ENCODE measurements around the gene MSLN. TPM values are rescaled to one million over a fixed set of nuclear protein-coding genes. Genes with fewer than 3 reads are reported as not detected.

MSLN gene
- total and polyA plus RNA-seq, 2 donors (not counting 3 experiments of a cell fraction or from before 2014, with no cell fraction given), result not detected

GRCh38 chr16:780296-780695 lies 19.8 kb downstream of the MSLN start:
- Histone ChIP-seq H3K4me2 (ENCODE audit: insufficient read depth, low read length) (no peak overlapping the region), H3K4me3 (replicated peaks in 1 of 3; ENCODE audit: insufficient read depth in 1 of 3, low read depth in 1 of 3, low read length in 3 of 3) (no peak overlapping the region), H3K9me3 (replicated peaks; ENCODE audit: control insufficient read depth, insufficient read depth, low read length) (no peaks in the 10 kb centered on the region), H3K36me3 (ENCODE audit: control insufficient read depth in 2 of 2, extremely low read depth in 1 of 2, insufficient read depth in 2 of 2, low read length in 2 of 2) (no peaks in the 10 kb centered on the region), H3K27ac (ENCODE audit: insufficient read depth, low read depth, low read length) (no peak overlapping the region), H3K4me1 (ENCODE audit: control insufficient read depth, extremely low read depth, insufficient read depth, low read length) (no peaks in the 10 kb centered on the region), H3K79me2 (ENCODE audit: control insufficient read depth, insufficient read depth, low read length) (no peaks in the 10 kb centered on the region), H3K9ac (replicated peaks; ENCODE audit: extremely low read depth, insufficient read depth, low read length) (no peak overlapping the region), H2AFZ (ENCODE audit: low read depth, low read length) (no peak overlapping the region), H3K27me3 (ENCODE audit: control insufficient read depth in 2 of 2, insufficient read depth in 2 of 2, low read length in 2 of 2) (no peaks in the 10 kb centered on the region), H3K9me1 (replicated peaks; ENCODE audit: control insufficient read depth, extremely low read depth, insufficient read depth, low read length) (no peaks in the 10 kb centered on the region), H4K20me1 (replicated peaks; ENCODE audit: control insufficient read depth, extremely low read depth, insufficient read depth, low read length) (no peaks in the 10 kb centered on the region)
- ChIA-PET CTCF (interaction anchor here (1.1 kb wide), 1 partner anchor 68 kb away, joined by 4 read pairs; no protein-coding TSS in a partner anchor), POLR2A (no interaction called here)
- no TSS peak for BruUV-seq (replicated peaks)
- FAIRE-seq (no peak), DNase-seq (ENCODE audit: low read depth, low spot score) (no peak)
- intact Hi-C loops (cut with micrococcal nuclease), result no loop called here
- TF ChIP-seq GATA2 (IDR thresholded peaks at IDR 0.05; ENCODE audit: insufficient read depth, insufficient read length, low read depth, low read length) (no peak), MYC (IDR thresholded peaks at IDR 0.05; ENCODE audit: low read depth, low read length) (no peak), JUN (IDR thresholded peaks at IDR 0.05; ENCODE audit: borderline replicate concordance, insufficient read depth, insufficient read length, low read depth) (no peak), FOS (IDR thresholded peaks at IDR 0.05; ENCODE audit: borderline replicate concordance, insufficient read depth, low read length) (no peak), MAX (IDR thresholded peaks at IDR 0.05; ENCODE audit: insufficient read depth, insufficient read length) (no peak), POLR2AphosphoS5 (IDR thresholded peaks at IDR 0.05; ENCODE audit: insufficient read depth, low read depth, low read length) (no peak), EZH2 (IDR thresholded peaks at IDR 0.05; ENCODE audit: borderline replicate concordance, low read depth, low read length, severe bottlenecking) (no peak), POLR2A (IDR thresholded peaks at IDR 0.05; ENCODE audit: low read depth, low read length) (no peak), CTCF (IDR thresholded peaks at IDR 0.05; ENCODE audit: extremely low read depth in 1 of 2, insufficient read depth in 1 of 2, low read depth in 1 of 2, low read length in 2 of 2) (no peak)
- dilution Hi-C loops (cut with MboI; ENCODE audit: extremely low pct_ligation_motif_present, low sequenced_read_pairs), result no loop called here

Data from endothelial cell of umbilical vein (primary cell).